ENCODE results near the gene OR2T3.
"Not testable (repeated sequence)": the region's sequence is repeated elsewhere in the genome, so short reads cannot be mapped to it uniquely, and the experiment has no call there.

The OR2T3 gene

DNA sequence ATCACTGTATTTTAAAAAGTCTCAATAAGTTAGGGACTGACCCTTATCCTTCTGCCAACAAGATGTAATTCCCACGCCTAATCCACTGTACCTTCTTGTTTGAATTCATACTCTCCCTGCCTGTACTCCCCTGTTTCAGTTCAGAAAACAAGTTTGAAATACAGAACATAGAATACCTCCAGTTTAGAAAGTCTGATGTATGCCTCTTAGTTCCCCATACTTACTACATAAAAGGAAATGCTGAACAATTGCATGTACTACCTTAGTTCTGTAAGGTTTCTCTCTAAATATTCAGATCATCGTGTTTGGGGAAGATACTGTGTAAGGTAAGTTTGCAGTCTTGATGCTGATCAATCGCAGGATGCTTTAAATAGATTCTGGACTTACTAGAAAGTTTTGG is 36.8 kb upstream of the OR2T3 start:
- not testable (repeated sequence) for H2AFZ ChIP-seq (ENCODE audit: low read length); H3K27me3 ChIP-seq (ENCODE audit: insufficient read depth, low read length, poor library complexity, severe bottlenecking); H3K79me2 ChIP-seq (ENCODE audit: insufficient read depth, low read length); H3K4me2 ChIP-seq (ENCODE audit: low read depth, low read length, poor library complexity, severe bottlenecking); H4K20me1 ChIP-seq (ENCODE audit: insufficient read depth, low read length, poor library complexity, severe bottlenecking); H3K4me3 ChIP-seq (ENCODE audit: low read length, poor library complexity, severe bottlenecking); H3F3A ChIP-seq (ENCODE audit: low read depth); H3K9ac ChIP-seq (ENCODE audit: low read depth, low read length, poor library complexity, severe bottlenecking); H3K4me1 ChIP-seq (ENCODE audit: insufficient read depth, low read length, poor library complexity, severe bottlenecking); H3K9me3 ChIP-seq (ENCODE audit: insufficient read depth, low read depth, low read length); H3K9me2 ChIP-seq (replicated peaks; ENCODE audit: low read depth, low read length); H3K36me3 ChIP-seq (ENCODE audit: insufficient read depth, low read length)

DNA sequence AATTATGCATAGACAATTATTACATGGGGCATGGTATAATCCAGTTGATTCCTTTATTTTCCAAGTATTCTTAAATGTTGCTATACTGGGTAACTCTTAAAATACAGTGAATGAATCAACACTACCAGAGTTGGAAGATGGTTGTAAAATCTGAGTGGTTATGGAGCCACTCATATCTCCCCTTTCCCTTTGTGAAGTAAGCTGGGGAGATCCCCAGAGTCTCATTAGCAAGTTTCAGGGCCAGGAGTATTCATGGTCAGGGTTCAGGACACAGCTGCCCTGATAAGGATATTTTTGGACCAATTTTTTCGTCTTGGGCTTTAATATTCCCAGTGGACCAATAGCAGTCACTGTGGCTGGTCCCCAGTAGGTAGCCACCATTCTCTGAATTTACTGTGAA is 34.5 kb upstream of the OR2T3 start:
- not testable (repeated sequence) for H2AFZ ChIP-seq (ENCODE audit: low read length); H3K9me2 ChIP-seq (replicated peaks; ENCODE audit: low read depth, low read length); H3K27me3 ChIP-seq (ENCODE audit: insufficient read depth, low read length, poor library complexity, severe bottlenecking); H3K9ac ChIP-seq (ENCODE audit: low read depth, low read length, poor library complexity, severe bottlenecking); H3K9me3 ChIP-seq (ENCODE audit: insufficient read depth, low read depth, low read length); H3K79me2 ChIP-seq (ENCODE audit: insufficient read depth, low read length); H3F3A ChIP-seq (ENCODE audit: low read depth); H3K36me3 ChIP-seq (ENCODE audit: insufficient read depth, low read length); H3K4me2 ChIP-seq (ENCODE audit: low read depth, low read length, poor library complexity, severe bottlenecking); H3K4me1 ChIP-seq (ENCODE audit: insufficient read depth, low read length, poor library complexity, severe bottlenecking); H3K4me3 ChIP-seq (ENCODE audit: low read length, poor library complexity, severe bottlenecking); H4K20me1 ChIP-seq (ENCODE audit: insufficient read depth, low read length, poor library complexity, severe bottlenecking)

DNA sequence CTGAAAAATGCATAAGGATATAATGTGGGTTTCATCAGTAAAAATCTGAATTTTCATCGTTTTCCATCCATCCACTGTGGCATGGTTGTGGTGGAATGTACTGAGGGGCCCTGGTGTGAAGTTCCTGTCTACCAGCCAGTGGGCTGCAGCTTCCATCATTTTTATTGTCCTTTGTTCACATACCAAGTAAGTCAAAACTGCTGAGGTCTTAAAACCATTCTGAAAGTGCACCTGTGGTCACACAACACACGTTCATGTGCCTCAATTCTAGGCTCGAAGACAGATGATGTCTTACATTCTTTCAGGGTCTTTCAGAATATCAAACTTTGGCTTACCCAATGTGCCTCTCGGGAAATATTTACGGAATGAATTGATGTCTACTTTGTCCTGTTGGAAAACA is 33.9 kb upstream of the OR2T3 start:
- not testable (repeated sequence) for H4K20me1 ChIP-seq (ENCODE audit: insufficient read depth, low read length, poor library complexity, severe bottlenecking); H3K4me3 ChIP-seq (ENCODE audit: low read length, poor library complexity, severe bottlenecking); H3K79me2 ChIP-seq (ENCODE audit: insufficient read depth, low read length); H3F3A ChIP-seq (ENCODE audit: low read depth); H3K9ac ChIP-seq (ENCODE audit: low read depth, low read length, poor library complexity, severe bottlenecking); H3K27me3 ChIP-seq (ENCODE audit: insufficient read depth, low read length, poor library complexity, severe bottlenecking); H2AFZ ChIP-seq (ENCODE audit: low read length); H3K9me3 ChIP-seq (ENCODE audit: insufficient read depth, low read depth, low read length); H3K36me3 ChIP-seq (ENCODE audit: insufficient read depth, low read length); H3K9me2 ChIP-seq (replicated peaks; ENCODE audit: low read depth, low read length); H3K4me2 ChIP-seq (ENCODE audit: low read depth, low read length, poor library complexity, severe bottlenecking); H3K4me1 ChIP-seq (ENCODE audit: insufficient read depth, low read length, poor library complexity, severe bottlenecking)

DNA sequence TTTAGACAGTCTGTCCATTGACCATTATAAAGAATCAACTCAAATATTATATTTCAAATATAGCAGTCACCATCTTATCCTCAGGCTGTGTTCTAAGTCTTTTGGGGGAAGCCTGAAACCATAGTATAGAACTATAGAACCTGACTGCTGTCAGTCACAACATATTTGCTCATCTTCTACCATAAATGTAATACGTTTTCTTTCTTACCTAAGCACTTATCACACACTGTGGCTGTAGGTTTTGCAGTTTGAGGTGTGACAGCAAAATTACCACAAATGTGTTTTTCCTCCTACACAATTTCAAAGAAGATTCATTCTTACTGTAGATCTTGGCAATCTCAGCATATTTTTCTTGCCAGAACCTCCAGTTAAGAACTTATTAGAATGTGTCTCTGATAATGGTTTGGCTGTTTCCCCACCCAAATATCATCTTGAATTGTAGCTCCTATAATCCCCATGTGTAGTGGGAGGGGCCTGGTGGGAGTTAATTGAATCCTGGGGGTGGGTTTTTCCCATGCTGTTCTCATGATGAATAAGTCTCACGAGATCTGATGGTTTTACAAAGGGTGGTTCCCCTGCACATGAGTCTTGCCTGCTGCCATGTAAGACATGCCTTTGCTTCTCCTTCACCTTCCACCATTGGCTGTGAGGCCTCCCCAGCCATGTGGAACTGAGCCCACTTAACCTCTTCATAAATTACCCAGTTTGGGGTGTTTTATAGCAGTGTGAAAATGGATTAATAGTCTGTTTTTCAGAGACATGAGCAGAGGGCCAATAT is 30.5 kb upstream of the OR2T3 start:
- H3K36me3 ChIP-seq (ENCODE audit: insufficient read depth, low read length); H3K4me2 ChIP-seq (ENCODE audit: low read depth, low read length, poor library complexity, severe bottlenecking); H3K9ac ChIP-seq (ENCODE audit: low read depth, low read length, poor library complexity, severe bottlenecking); H3K9me3 ChIP-seq (ENCODE audit: insufficient read depth, low read depth, low read length); H3K4me3 ChIP-seq (ENCODE audit: low read length, poor library complexity, severe bottlenecking); H3K9me2 ChIP-seq (replicated peaks; ENCODE audit: low read depth, low read length); H3K79me2 ChIP-seq (ENCODE audit: insufficient read depth, low read length); H2AFZ ChIP-seq (ENCODE audit: low read length); H3F3A ChIP-seq (ENCODE audit: low read depth); H4K20me1 ChIP-seq (ENCODE audit: insufficient read depth, low read length, poor library complexity, severe bottlenecking); H3K27me3 ChIP-seq (ENCODE audit: insufficient read depth, low read length, poor library complexity, severe bottlenecking); H3K4me1 ChIP-seq (ENCODE audit: insufficient read depth, low read length, poor library complexity, severe bottlenecking): not testable (repeated sequence)

DNA sequence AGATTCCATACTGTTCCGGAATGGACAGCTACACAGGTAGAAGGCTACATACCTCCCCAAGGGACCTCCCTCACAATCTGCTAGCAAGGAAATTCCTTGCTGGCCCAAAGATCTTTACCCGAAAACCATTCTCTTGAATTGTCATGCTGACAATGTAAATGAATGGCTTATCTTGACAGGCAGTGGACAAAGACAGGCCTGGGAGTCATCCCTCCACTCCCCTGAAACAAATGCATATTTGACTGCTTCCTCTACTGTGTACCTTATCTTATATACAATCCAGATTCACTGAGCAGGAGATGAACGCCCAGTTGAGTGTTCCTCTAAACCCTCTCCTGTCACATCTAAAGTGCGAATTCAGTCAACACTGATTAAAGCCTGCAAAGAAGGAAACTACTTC is 28.5 kb upstream of the OR2T3 start:
- H3K9me2 ChIP-seq (replicated peaks; ENCODE audit: low read depth, low read length); H3K4me3 ChIP-seq (ENCODE audit: low read length, poor library complexity, severe bottlenecking); H3K9ac ChIP-seq (ENCODE audit: low read depth, low read length, poor library complexity, severe bottlenecking); H3K4me1 ChIP-seq (ENCODE audit: insufficient read depth, low read length, poor library complexity, severe bottlenecking); H4K20me1 ChIP-seq (ENCODE audit: insufficient read depth, low read length, poor library complexity, severe bottlenecking); H3K4me2 ChIP-seq (ENCODE audit: low read depth, low read length, poor library complexity, severe bottlenecking); H3K36me3 ChIP-seq (ENCODE audit: insufficient read depth, low read length); H3K79me2 ChIP-seq (ENCODE audit: insufficient read depth, low read length); H3K27me3 ChIP-seq (ENCODE audit: insufficient read depth, low read length, poor library complexity, severe bottlenecking); H3K9me3 ChIP-seq (ENCODE audit: insufficient read depth, low read depth, low read length); H2AFZ ChIP-seq (ENCODE audit: low read length); H3F3A ChIP-seq (ENCODE audit: low read depth): not testable (repeated sequence)

DNA sequence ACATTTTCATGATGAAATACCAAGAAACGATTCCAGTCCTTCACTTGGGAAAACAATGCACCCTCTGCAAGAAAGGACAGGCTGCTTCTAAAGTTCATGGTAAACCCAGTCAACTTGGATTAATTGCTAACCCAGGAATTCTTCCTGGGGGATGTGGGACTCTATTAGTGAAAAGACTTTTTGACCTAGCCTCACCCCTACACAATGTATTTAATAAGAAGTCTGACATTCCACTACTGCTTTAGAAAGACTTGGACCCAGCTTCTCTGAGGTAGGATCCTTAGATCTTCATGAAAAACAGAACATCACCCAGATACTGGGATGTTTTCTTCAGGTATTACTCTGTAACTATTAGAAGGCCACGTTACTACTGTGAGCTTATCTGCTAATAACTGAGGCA is 27.8 kb upstream of the OR2T3 start, which contains the start of gene OR2T2:
OR2T2 (plus strand) TSS at position 239 of the 400 bp plus-strand sequence. CDS start 7,161 bp downstream, outside the sequence.
- H3F3A ChIP-seq (ENCODE audit: low read depth); H3K4me2 ChIP-seq (ENCODE audit: low read depth, low read length, poor library complexity, severe bottlenecking); H3K36me3 ChIP-seq (ENCODE audit: insufficient read depth, low read length); H3K4me1 ChIP-seq (ENCODE audit: insufficient read depth, low read length, poor library complexity, severe bottlenecking); H3K9me3 ChIP-seq (ENCODE audit: insufficient read depth, low read depth, low read length); H3K9ac ChIP-seq (ENCODE audit: low read depth, low read length, poor library complexity, severe bottlenecking); H3K9me2 ChIP-seq (replicated peaks; ENCODE audit: low read depth, low read length); H4K20me1 ChIP-seq (ENCODE audit: insufficient read depth, low read length, poor library complexity, severe bottlenecking); H3K79me2 ChIP-seq (ENCODE audit: insufficient read depth, low read length); H2AFZ ChIP-seq (ENCODE audit: low read length); H3K27me3 ChIP-seq (ENCODE audit: insufficient read depth, low read length, poor library complexity, severe bottlenecking); H3K4me3 ChIP-seq (ENCODE audit: low read length, poor library complexity, severe bottlenecking): not testable (repeated sequence)

DNA sequence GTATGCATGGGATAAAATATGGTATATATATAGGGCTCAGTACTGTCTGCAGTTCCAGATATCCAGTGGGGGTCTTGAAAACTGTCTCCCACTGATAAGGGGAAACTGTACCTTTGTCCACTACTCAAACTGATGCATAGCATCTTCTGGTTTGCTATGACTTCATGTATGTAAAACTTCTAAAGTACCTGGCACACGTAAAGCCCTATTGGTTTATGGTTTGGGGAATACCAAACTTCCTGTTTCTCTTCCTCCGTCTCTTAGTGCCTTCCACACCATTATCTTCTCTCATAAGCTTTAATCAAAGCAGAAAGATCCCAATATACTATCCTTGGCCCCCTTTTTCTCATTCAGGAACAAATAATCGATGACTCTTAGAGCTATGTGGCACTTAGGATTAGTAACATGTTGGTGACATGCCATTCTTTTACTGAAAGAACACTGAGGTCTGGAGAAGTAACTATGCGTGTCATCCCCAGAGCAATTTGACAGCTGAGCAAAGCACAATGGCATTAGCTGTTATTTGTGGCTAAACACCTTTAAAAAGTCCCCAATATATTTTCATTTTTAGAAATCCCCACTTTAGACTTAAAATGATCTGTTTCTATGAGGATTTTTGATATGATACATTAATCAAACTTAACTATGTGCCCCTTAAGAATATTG is 24.6 kb upstream of the OR2T3 start:
- H3K79me2 ChIP-seq (ENCODE audit: insufficient read depth, low read length); H3K4me3 ChIP-seq (ENCODE audit: low read length, poor library complexity, severe bottlenecking); H2AFZ ChIP-seq (ENCODE audit: low read length); H3K9me3 ChIP-seq (ENCODE audit: insufficient read depth, low read depth, low read length); H3K9ac ChIP-seq (ENCODE audit: low read depth, low read length, poor library complexity, severe bottlenecking); H3F3A ChIP-seq (ENCODE audit: low read depth); H3K4me1 ChIP-seq (ENCODE audit: insufficient read depth, low read length, poor library complexity, severe bottlenecking); H3K9me2 ChIP-seq (replicated peaks; ENCODE audit: low read depth, low read length); H3K36me3 ChIP-seq (ENCODE audit: insufficient read depth, low read length); H3K4me2 ChIP-seq (ENCODE audit: low read depth, low read length, poor library complexity, severe bottlenecking); H3K27me3 ChIP-seq (ENCODE audit: insufficient read depth, low read length, poor library complexity, severe bottlenecking); H4K20me1 ChIP-seq (ENCODE audit: insufficient read depth, low read length, poor library complexity, severe bottlenecking): not testable (repeated sequence)
